ENCODE measurements around the gene CDT1. TPM values are rescaled to one million over a fixed set of nuclear protein-coding genes. Genes with fewer than 3 reads are reported as not detected.

CDT1 gene
- total and polyA plus RNA-seq, 7 experiments from 2014 or later: 0.09 to 79.2 (median 0.67) TPM; not detected in 1

DNA sequence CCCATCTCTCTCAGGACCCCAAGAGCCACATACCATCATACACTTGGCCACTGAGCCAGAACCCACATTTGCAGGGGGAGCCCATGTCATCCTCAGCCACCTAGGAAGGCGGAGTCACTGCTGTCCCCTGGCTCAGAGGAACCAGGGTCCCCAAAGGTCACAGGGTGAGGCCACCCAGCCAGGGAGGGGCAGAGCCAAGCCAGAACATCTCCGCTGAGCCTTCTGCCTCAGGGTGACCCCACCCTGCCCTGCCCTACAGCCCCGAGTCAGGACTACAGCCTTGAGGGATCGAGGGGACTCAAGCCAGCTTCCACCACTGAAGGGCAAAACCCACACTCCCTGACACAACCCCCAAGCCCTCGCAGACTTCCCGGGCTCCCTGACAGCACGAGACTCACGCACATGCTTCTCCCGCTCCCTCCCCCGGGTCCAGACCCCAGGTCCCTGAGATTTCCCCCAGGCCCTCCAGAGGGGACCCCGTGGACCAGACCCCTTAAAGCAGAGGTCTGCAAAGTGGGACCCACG, 36.0 kb upstream of the CDT1 start:
- no peak for ATAC-seq
- Histone ChIP-seq H3K9me3 (ENCODE audit: control insufficient read depth in 2 of 3, low read length in 3 of 3) (no peaks in the 10 kb centered on the region), H3K36me3 (ENCODE audit: control insufficient read depth in 2 of 3, insufficient read depth in 3 of 3, low read length in 3 of 3) (no peaks in the 10 kb centered on the region), H3K27ac (ENCODE audit: low read depth, low read length) (no peak overlapping the region), H3K4me1 (ENCODE audit: control insufficient read depth in 2 of 2, insufficient read depth in 2 of 2, low read length in 2 of 2) (peaks cover 15 to 27% of the 10 kb centered on the region in 2 donors), H3K27me3 (ENCODE audit: control insufficient read depth in 2 of 2, insufficient read depth in 2 of 2, low read length in 2 of 2) (no peaks in the 10 kb centered on the region), H3K4me3 (ENCODE audit: low read length) (no peak overlapping the region)
- Mint-ChIP-seq H3K4me1 (peaks cover 10 to 39% (median 22%) of the 10 kb centered on the region in 7 donors), H3K27me3 (no peaks in the 10 kb centered on the region), H3K36me3 (no peaks in the 10 kb centered on the region), H3K27ac (peak overlapping the region in 1 of 9 donors; percentile 51), H3K4me3 (no peak overlapping the region), H3K9me3 (peaks cover 0 to 2% (median 0%) of the 10 kb centered on the region in 11 donors)
- intact Hi-C loops (cut with micrococcal nuclease): no loop called here
- POLR2A ChIA-PET: interaction anchor here (0.6 kb wide), 1 partner anchor 988 kb away, joined by 3 read pairs; no protein-coding TSS in a partner anchor
- no peak for DNase-seq
- CTCF ChIA-PET: no interaction called here

DNA sequence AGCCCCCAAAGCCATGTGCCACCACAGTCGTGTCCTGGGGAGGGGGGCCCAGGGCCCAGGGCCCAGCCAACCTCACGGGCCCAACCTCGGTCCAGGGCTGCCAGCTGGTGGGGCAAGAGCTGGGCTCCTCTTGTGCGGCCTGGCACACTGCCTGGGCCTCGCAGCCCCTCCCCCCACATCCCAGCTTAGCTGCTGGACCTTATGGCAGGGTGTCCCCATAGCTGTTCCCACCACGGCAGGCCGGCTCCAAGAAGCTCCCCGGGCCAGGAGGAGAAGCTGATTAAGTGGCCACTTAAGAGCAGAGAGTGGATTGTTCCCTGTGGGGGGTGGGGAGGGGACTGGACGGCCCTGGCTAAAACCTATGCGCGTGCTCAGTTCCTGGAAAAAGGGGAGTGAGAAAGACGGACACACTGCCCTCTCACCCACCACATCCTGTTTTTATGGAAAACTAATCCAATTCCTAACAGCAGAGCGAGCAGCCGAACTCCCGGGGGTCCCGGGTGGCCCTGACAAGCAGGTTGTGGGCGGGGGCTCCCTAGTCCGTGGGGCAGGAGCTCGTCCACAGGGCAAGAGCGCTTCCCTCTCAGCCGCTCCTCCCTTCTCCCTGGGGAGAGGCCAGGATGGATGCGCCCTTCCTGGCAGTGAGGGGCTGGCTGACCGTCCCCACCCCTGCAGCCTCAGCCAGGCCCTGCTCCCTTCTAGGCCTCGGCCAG, 35.4 kb upstream of the CDT1 start:
- H3K4me1 Mint-ChIP-seq: peaks cover 10 to 38% (median 20%) of the 10 kb centered on the region in 7 donors
- POLR2A ChIA-PET: interaction anchor here (1.0 kb wide), 1 partner anchor 13 kb away, joined by 4 read pairs; no protein-coding TSS in a partner anchor

DNA sequence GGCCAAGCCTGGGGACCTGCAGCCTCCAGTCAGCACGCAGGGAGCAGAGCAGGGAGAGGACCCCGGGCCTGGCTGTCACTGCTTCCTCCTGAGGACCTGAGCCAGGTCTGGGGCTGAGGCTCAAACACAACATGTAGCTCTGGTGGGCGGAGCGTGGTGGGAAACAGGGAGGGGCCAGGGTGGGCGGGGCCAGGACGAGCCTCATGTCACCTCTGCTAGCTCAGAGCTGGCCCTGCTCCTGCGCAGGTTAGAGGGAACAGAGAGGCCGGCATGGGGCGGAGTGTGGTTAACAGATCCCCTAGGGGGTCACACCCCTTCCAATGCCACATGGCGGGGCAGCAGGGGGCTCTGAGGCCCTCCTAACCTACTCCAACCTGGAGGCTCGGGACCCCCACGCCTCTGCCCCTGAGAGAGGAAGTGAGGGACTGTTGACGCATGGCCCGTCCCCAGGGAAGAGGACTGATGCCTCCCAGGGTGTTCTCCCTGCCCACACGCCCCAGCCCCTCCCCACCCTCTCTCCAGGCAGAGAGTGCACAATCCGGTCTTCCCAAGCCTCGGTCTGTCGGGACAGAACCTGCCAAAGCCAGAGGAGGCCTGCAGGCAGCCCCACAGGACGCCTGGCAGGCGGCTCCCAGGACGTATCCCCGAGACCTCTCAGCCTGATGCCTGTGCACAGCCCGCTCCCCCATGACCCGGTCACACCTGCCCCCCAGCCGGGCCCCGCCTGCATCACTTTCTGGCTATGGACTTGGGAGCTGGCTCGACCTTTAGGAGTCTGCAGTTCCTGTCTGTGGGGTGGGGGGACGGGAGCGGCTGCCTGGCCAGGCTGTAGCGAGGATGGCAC, 33.8 kb upstream of the CDT1 start:
- H3K4me3 Mint-ChIP-seq: no peak overlapping the region
- Histone ChIP-seq H3K4me1 (ENCODE audit: control insufficient read depth in 2 of 2, insufficient read depth in 2 of 2, low read length in 2 of 2) (peaks cover 15 to 29% of the 10 kb centered on the region in 2 donors), H3K4me3 (ENCODE audit: low read length) (no peak overlapping the region), H3K27ac (ENCODE audit: low read depth, low read length) (no peak overlapping the region), H3K27me3 (ENCODE audit: control insufficient read depth in 2 of 2, insufficient read depth in 2 of 2, low read length in 2 of 2) (no peaks in the 10 kb centered on the region), H3K36me3 (ENCODE audit: control insufficient read depth in 2 of 3, insufficient read depth in 3 of 3, low read length in 3 of 3) (no peaks in the 10 kb centered on the region), H3K9me3 (ENCODE audit: control insufficient read depth in 2 of 3, low read length in 3 of 3) (no peaks in the 10 kb centered on the region)
- peaks cover 10 to 38% (median 22%) of the 10 kb centered on the region in 7 donors for H3K4me1 Mint-ChIP-seq
- ChIA-PET POLR2A (interaction anchor here (0.6 kb wide), 1 partner anchor 25 kb away, joined by 3 read pairs; no protein-coding TSS in a partner anchor), CTCF (no interaction called here)
- no peaks in the 10 kb centered on the region for H3K27me3 Mint-ChIP-seq
- ATAC-seq: no peak
- intact Hi-C loops (cut with micrococcal nuclease): no loop called here
- no peak overlapping the region for H3K27ac Mint-ChIP-seq
- peaks cover 0 to 2% (median 0%) of the 10 kb centered on the region in 11 donors for H3K9me3 Mint-ChIP-seq
- DNase-seq: no peak
- H3K36me3 Mint-ChIP-seq: no peaks in the 10 kb centered on the region

More for the DNA sequence above, 35.4 kb upstream of the CDT1 start:
- DNase-seq: no peak
- intact Hi-C loops (cut with micrococcal nuclease): no loop called here
- Mint-ChIP-seq H3K27ac (no peak overlapping the region), H3K4me3 (no peak overlapping the region), H3K9me3 (peaks cover 0 to 2% (median 0%) of the 10 kb centered on the region in 11 donors), H3K36me3 (no peaks in the 10 kb centered on the region), H3K27me3 (no peaks in the 10 kb centered on the region)
- Histone ChIP-seq H3K9me3 (ENCODE audit: control insufficient read depth in 2 of 3, low read length in 3 of 3) (no peaks in the 10 kb centered on the region), H3K36me3 (ENCODE audit: control insufficient read depth in 2 of 3, insufficient read depth in 3 of 3, low read length in 3 of 3) (no peaks in the 10 kb centered on the region), H3K27me3 (ENCODE audit: control insufficient read depth in 2 of 2, insufficient read depth in 2 of 2, low read length in 2 of 2) (no peaks in the 10 kb centered on the region), H3K4me3 (ENCODE audit: low read length) (no peak overlapping the region), H3K27ac (ENCODE audit: low read depth, low read length) (no peak overlapping the region), H3K4me1 (ENCODE audit: control insufficient read depth in 2 of 2, insufficient read depth in 2 of 2, low read length in 2 of 2) (peaks cover 15 to 27% of the 10 kb centered on the region in 2 donors)
- CTCF ChIA-PET: no interaction called here
- no peak for ATAC-seq

- H3K4me1 ChIP-seq (ENCODE audit: control insufficient read depth in 2 of 2, insufficient read depth in 2 of 2, low read length in 2 of 2): peaks cover 15 to 29% of the 10 kb centered on the region in 2 donors
- peak; percentile 73 for ATAC-seq
- H3K27ac ChIP-seq (ENCODE audit: low read depth, low read length): no peak overlapping the region
- Mint-ChIP-seq H3K36me3 (no peaks in the 10 kb centered on the region), H3K27me3 (no peaks in the 10 kb centered on the region), H3K4me3 (peak overlapping the region in 6 of 10 donors; percentile 25 to 67 (median 42)), H3K27ac (peak overlapping the region in 4 of 9 donors; percentile 17 to 57 (median 40)), H3K9me3 (peaks cover 0 to 2% (median 0%) of the 10 kb centered on the region in 11 donors), H3K4me1 (peaks cover 10 to 38% (median 22%) of the 10 kb centered on the region in 7 donors)
- intact Hi-C loops (cut with micrococcal nuclease): no loop called here
- ChIA-PET POLR2A (interaction anchor here (0.6 to 2.9 kb wide), 2 partner anchors 10 to 24 kb away, joined by 3 to 13 read pairs; no protein-coding TSS in a partner anchor), CTCF (interaction anchor here (0.5 kb wide), 1 partner anchor 1264 kb away, joined by 3 read pairs; no protein-coding TSS in a partner anchor)
- no peaks in the 10 kb centered on the region for H3K27me3 ChIP-seq (ENCODE audit: control insufficient read depth in 2 of 2, insufficient read depth in 2 of 2, low read length in 2 of 2)
- H3K36me3 ChIP-seq (ENCODE audit: control insufficient read depth in 2 of 3, insufficient read depth in 3 of 3, low read length in 3 of 3): no peaks in the 10 kb centered on the region
- H3K9me3 ChIP-seq (ENCODE audit: control insufficient read depth in 2 of 3, low read length in 3 of 3): no peaks in the 10 kb centered on the region
- H3K4me3 ChIP-seq (ENCODE audit: low read length): no peak overlapping the region
- DNase-seq: peak in 1 of 9 donors; percentile 43
Measured at GRCh38 chr16:88770461-88771293, 32.9 kb upstream of the CDT1 start.

DNA sequence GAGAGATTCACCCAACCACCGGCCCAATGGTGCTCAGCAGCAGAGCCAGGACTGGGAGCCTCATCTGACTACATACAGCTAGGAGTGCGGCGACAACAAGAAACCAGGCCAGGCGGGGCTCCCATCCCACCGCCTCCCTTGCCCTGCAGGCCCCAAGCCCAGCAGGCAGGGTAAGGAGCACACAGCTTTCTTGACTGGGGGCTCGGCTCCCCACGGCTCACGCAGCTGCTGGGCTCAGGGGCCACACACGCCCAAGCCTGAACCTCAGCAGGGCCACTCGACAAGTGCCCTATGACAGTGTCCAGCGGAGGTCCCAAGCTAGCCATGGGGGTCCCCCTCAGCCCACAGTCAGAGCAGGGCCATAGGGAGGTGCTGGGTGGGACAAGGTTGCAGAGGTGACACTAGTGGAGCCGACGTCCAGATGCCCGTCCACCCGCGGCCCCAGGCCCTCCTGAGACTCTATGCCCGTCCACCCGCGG, 32.3 kb upstream of the CDT1 start:
- no peak for ATAC-seq
- H3K4me3 ChIP-seq (ENCODE audit: low read length): no peak overlapping the region
- H3K9me3 Mint-ChIP-seq: peaks cover 0 to 2% (median 0%) of the 10 kb centered on the region in 11 donors
- peaks cover 15 to 27% of the 10 kb centered on the region in 2 donors for H3K4me1 ChIP-seq (ENCODE audit: control insufficient read depth in 2 of 2, insufficient read depth in 2 of 2, low read length in 2 of 2)
- peak overlapping the region in 3 of 9 donors; percentile 25 to 57 (median 54) for H3K27ac Mint-ChIP-seq
- ChIA-PET POLR2A (interaction anchor here (2.9 kb wide), 1 partner anchor 10 kb away, joined by 13 read pairs; no protein-coding TSS in a partner anchor), CTCF (interaction anchor here (0.5 kb wide), 2 partner anchors 12 to 1265 kb away, joined by 3 read pairs; no protein-coding TSS in a partner anchor)
- H3K27me3 ChIP-seq (ENCODE audit: control insufficient read depth in 2 of 2, insufficient read depth in 2 of 2, low read length in 2 of 2): no peaks in the 10 kb centered on the region
- no peaks in the 10 kb centered on the region for H3K9me3 ChIP-seq (ENCODE audit: control insufficient read depth in 2 of 3, low read length in 3 of 3)
- no peak for DNase-seq
- intact Hi-C loops (cut with micrococcal nuclease): no loop called here
- H3K27me3 Mint-ChIP-seq: no peaks in the 10 kb centered on the region
- H3K4me1 Mint-ChIP-seq: peaks cover 10 to 38% (median 22%) of the 10 kb centered on the region in 7 donors
- H3K36me3 ChIP-seq (ENCODE audit: control insufficient read depth in 2 of 3, insufficient read depth in 3 of 3, low read length in 3 of 3): no peaks in the 10 kb centered on the region
- no peak overlapping the region for H3K27ac ChIP-seq (ENCODE audit: low read depth, low read length)
- no peaks in the 10 kb centered on the region for H3K36me3 Mint-ChIP-seq
- H3K4me3 Mint-ChIP-seq: peak overlapping the region in 6 of 10 donors; percentile 25 to 67 (median 42)
